GM19467 (cell line): ENCODE data around the gene C1QTNF8.

Experiments used
- ATAC-seq: cut with Tn5 transposase; IDR thresholded peaks from one replicate; pipeline ENCODE4 v1.9.1; 2021; ENCODE audit warnings: mild to moderate bottlenecking, moderate library complexity; ENCODE audit not compliant: unreplicated experiment

The C1QTNF8 gene

GRCh38 chr16:1127971-1128715, 32.1 kb upstream of the C1QTNF8 start:
- ATAC-seq = no peak

GRCh38 chr16:1127101-1127500, 31.1 kb upstream of the C1QTNF8 start:
- no peak for ATAC-seq

- no peak for ATAC-seq
Measured at GRCh38 chr16:1126586-1126985, 30.5 kb upstream of the C1QTNF8 start.

- ATAC-seq = no peak
Measured at GRCh38 chr16:1126044-1126443, 30.0 kb upstream of the C1QTNF8 start.

GRCh38 chr16:1125471-1125870, 29.4 kb upstream of the C1QTNF8 start:
- no peak for ATAC-seq

GRCh38 chr16:1124795-1125194, 28.8 kb upstream of the C1QTNF8 start:
- ATAC-seq = no peak

GRCh38 chr16:1124291-1124690, 28.2 kb upstream of the C1QTNF8 start:
- ATAC-seq = no peak

GRCh38 chr16:1123525-1124230, 27.6 kb upstream of the C1QTNF8 start:
- ATAC-seq = no peak

GRCh38 chr16:1122398-1122765, 26.3 kb upstream of the C1QTNF8 start:
- no peak for ATAC-seq

GRCh38 chr16:1121601-1122397, 25.8 kb upstream of the C1QTNF8 start:
- no peak for ATAC-seq

GRCh38 chr16:1121009-1121408, 25.0 kb upstream of the C1QTNF8 start:
- no peak for ATAC-seq

GRCh38 chr16:1120577-1120941, 24.5 kb upstream of the C1QTNF8 start:
- no peak for ATAC-seq

- ATAC-seq = no peak
Measured at GRCh38 chr16:1119766-1120576, 23.9 kb upstream of the C1QTNF8 start.

GRCh38 chr16:1119129-1119528, 23.1 kb upstream of the C1QTNF8 start:
- ATAC-seq = no peak

GRCh38 chr16:1117926-1118325, 21.9 kb upstream of the C1QTNF8 start:
- no peak for ATAC-seq

GRCh38 chr16:1117176-1117900, 21.3 kb upstream of the C1QTNF8 start:
- ATAC-seq = no peak

GRCh38 chr16:1116693-1117077, 20.6 kb upstream of the C1QTNF8 start:
- ATAC-seq = no peak

- no peak for ATAC-seq
Measured at GRCh38 chr16:1113889-1114526, 18.0 kb upstream of the C1QTNF8 start.

GRCh38 chr16:1113489-1113888, 17.4 kb upstream of the C1QTNF8 start:
- ATAC-seq = no peak
